SHP77 (cell line): ENCODE data around the gene TUBA8.
"Not testable (repeated sequence)": the region's sequence is repeated elsewhere in the genome, so short reads cannot be mapped to it uniquely, and the experiment has no call there.

ENCODE experiments used
- DNase-seq, 2 experiments: peaks; one replicate each; lab custom pipeline; 2025; lab: John Stamatoyannopoulos, UW

Gene TUBA8

GRCh38 chr22:18173441-18173840, 62.8 kb downstream of the TUBA8 start:
- not testable (repeated sequence) for DNase-seq
